ENCODE measurements around the gene SULF2. TPM values are rescaled to one million over a fixed set of nuclear protein-coding genes. Genes with fewer than 3 reads are reported as not detected.

SULF2 gene
- total and polyA plus RNA-seq, 2 of the 13 experiments (the other 11 are each of a cell fraction or from before 2014, with no cell fraction given) = 7.2 to 50.9 TPM

DNA sequence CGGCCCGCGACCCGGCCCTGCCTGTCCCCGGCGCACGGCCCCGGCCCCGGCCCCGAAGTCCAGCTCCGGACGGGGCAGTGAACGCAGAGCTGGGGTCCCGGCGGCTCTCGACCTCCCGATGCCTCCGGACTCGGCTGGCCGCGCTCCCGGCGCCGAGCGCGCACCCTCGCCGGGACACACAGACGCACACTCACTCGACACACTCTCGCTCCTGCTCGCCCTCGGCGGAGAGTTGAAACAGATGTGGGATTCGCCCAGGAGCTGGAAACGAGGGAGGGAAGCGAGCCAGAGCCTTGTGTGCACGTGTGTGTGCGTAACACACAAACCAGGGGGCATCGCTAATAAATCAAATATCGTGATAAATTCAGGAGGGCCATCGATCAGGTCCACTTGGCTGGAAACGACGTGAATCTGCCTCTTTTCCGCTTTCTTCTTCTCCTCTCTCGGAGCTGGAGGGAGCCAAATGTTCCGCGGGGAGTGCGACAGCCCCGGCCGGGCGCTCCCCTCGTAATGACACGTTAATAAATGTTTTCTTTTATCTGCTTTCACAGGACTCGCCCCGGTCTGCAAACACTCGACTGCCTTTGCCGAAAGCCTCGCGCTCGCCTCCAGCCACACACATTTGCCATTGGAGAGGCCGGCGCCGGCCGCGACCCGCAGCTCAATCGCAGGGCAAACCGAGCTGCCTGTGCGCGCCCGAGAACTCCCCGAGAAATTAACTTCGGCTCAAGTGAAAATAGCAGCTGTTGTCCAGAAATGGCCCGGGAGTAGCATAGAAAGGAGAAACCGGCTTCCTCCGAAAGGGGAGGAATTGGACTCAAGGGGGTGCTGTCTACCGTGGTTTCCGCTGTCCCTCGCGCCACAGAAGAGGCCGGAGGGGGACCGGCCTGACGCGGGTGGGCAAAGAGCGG, 828 bp upstream of the SULF2 start (continued):
- TF ChIP-seq, protein P1, sequence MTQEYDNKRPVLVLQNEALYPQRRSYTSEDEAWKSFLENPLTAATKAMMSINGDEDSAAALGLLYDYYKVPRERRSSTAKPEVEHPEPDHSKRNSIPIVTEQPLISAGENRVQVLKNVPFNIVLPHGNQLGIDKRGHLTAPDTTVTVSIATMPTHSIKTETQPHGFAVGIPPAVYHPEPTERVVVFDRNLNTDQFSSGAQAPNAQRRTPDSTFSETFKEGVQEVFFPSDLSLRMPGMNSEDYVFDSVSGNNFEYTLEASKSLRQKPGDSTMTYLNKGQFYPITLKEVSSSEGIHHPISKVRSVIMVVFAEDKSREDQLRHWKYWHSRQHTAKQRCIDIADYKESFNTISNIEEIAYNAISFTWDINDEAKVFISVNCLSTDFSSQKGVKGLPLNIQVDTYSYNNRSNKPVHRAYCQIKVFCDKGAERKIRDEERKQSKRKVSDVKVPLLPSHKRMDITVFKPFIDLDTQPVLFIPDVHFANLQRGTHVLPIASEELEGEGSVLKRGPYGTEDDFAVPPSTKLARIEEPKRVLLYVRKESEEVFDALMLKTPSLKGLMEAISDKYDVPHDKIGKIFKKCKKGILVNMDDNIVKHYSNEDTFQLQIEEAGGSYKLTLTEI (CRISPR knock-in tag; conservative IDR thresholded peaks at IDR 0.05) = no peak
- TF ChIP-seq KMT2A (CRISPR knock-in tag; IDR thresholded peaks at IDR 0.05) (no peak), NFKBIZ (CRISPR knock-in tag; IDR thresholded peaks at IDR 0.05) (no peak), HDAC1 (CRISPR knock-in tag; IDR thresholded peaks at IDR 0.05) (no peak), MYNN (CRISPR knock-in tag; IDR thresholded peaks at IDR 0.05; ENCODE audit: low read depth) (0 out of 2 replicates have a peak, but pooled peaks have one; percentile 9), ZNF180 (CRISPR knock-in tag; IDR thresholded peaks at IDR 0.05; ENCODE audit: borderline replicate concordance, low read depth) (no peak), NCOA2 (CRISPR knock-in tag; IDR thresholded peaks at IDR 0.05) (no peak), ZEB1 (IDR thresholded peaks at IDR 0.05; ENCODE audit: insufficient replicate concordance, low read depth) (no peak), KLF13 (CRISPR knock-in tag; IDR thresholded peaks at IDR 0.05) (no peak), CAMTA2 (CRISPR knock-in tag; IDR thresholded peaks at IDR 0.05; ENCODE audit: borderline replicate concordance) (peak; percentile 91; the same call in 1 of the 2 replicates), HOXA3 (CRISPR knock-in tag; IDR thresholded peaks at IDR 0.05) (peak; percentile 38; the same call in 1 of the 2 replicates)
- TF ChIP-seq, protein P2, sequence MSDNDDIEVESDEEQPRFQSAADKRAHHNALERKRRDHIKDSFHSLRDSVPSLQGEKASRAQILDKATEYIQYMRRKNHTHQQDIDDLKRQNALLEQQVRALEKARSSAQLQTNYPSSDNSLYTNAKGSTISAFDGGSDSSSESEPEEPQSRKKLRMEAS (IDR thresholded peaks at IDR 0.05) = 0 out of 2 replicates have a peak, but pooled peaks have one; percentile 45
- TF ChIP-seq, protein P3, sequence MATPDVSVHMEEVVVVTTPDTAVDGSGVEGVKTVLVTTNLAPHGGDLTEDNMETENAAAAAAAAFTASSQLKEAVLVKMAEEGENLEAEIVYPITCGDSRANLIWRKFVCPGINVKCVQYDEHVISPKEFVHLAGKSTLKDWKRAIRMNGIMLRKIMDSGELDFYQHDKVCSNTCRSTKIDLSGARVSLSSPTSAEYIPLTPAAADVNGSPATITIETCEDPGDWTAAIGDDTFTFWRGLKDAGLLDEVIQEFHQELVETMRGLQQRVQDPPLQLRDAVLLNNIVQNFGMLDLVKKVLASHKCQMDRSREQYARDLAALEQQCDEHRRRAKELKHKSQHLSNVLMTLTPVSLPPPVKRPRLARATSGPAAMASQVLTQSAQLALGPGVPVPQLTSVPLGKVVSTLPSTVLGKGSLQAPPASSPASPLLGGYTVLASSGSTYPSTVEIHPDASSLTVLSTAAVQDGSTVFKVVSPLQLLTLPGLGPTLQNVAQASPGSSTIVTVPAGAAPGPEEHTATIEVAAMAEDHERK (CRISPR knock-in tag; IDR thresholded peaks at IDR 0.05; ENCODE audit: low read depth) = no peak
- TF ChIP-seq, protein P4, sequence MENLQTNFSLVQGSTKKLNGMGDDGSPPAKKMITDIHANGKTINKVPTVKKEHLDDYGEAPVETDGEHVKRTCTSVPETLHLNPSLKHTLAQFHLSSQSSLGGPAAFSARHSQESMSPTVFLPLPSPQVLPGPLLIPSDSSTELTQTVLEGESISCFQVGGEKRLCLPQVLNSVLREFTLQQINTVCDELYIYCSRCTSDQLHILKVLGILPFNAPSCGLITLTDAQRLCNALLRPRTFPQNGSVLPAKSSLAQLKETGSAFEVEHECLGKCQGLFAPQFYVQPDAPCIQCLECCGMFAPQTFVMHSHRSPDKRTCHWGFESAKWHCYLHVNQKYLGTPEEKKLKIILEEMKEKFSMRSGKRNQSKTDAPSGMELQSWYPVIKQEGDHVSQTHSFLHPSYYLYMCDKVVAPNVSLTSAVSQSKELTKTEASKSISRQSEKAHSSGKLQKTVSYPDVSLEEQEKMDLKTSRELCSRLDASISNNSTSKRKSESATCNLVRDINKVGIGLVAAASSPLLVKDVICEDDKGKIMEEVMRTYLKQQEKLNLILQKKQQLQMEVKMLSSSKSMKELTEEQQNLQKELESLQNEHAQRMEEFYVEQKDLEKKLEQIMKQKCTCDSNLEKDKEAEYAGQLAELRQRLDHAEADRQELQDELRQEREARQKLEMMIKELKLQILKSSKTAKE (CRISPR knock-in tag; IDR thresholded peaks at IDR 0.05; ENCODE audit: borderline replicate concordance) = no peak
- TF ChIP-seq, protein P5, sequence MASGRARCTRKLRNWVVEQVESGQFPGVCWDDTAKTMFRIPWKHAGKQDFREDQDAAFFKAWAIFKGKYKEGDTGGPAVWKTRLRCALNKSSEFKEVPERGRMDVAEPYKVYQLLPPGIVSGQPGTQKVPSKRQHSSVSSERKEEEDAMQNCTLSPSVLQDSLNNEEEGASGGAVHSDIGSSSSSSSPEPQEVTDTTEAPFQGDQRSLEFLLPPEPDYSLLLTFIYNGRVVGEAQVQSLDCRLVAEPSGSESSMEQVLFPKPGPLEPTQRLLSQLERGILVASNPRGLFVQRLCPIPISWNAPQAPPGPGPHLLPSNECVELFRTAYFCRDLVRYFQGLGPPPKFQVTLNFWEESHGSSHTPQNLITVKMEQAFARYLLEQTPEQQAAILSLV (CRISPR knock-in tag; IDR thresholded peaks at IDR 0.05; ENCODE audit: borderline replicate concordance) = no peak
- TF ChIP-seq, protein P6, sequence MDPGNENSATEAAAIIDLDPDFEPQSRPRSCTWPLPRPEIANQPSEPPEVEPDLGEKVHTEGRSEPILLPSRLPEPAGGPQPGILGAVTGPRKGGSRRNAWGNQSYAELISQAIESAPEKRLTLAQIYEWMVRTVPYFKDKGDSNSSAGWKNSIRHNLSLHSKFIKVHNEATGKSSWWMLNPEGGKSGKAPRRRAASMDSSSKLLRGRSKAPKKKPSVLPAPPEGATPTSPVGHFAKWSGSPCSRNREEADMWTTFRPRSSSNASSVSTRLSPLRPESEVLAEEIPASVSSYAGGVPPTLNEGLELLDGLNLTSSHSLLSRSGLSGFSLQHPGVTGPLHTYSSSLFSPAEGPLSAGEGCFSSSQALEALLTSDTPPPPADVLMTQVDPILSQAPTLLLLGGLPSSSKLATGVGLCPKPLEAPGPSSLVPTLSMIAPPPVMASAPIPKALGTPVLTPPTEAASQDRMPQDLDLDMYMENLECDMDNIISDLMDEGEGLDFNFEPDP (CRISPR knock-in tag; conservative IDR thresholded peaks at IDR 0.05) = no peak
- TF ChIP-seq, protein P7, sequence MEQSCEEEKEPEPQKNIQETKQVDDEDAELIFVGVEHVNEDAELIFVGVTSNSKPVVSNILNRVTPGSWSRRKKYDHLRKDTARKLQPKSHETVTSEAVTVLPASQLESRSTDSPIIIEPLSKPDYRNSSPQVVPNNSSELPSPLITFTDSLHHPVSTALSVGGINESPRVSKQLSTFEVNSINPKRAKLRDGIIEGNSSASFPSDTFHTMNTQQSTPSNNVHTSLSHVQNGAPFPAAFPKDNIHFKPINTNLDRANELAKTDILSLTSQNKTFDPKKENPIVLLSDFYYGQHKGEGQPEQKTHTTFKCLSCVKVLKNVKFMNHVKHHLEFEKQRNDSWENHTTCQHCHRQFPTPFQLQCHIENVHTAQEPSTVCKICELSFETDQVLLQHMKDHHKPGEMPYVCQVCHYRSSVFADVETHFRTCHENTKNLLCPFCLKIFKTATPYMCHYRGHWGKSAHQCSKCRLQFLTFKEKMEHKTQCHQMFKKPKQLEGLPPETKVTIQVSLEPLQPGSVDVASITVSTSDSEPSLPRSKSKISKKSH (CRISPR knock-in tag; IDR thresholded peaks at IDR 0.05; ENCODE audit: borderline replicate concordance) = no peak

Measured in HepG2 (cell line).